T-helper 1 cell treated with Interleukin-12 subunit alpha and Interleukin-12 subunit beta and Interleukin-4 antibody, amounts not matched to agents 30 μg/mL and 1 μg/mL, for 36 hours (primary cell): ENCODE results near the gene FGA.
A peak's percentile ranks its signal among the peaks of the same experiment; 100 is the strongest.

Experiments used
- H3K27ac Mint-ChIP-seq: one replicate; pipeline ENCODE4 v1.8.0; 2021; ENCODE audit warnings: mild to moderate bottlenecking, mixed read lengths
- H3K27me3 Mint-ChIP-seq: one replicate; pipeline ENCODE4 v1.8.0; 2021; ENCODE audit warnings: low read depth, mixed read lengths
- H3K36me3 Mint-ChIP-seq: one replicate; pipeline ENCODE4 v1.8.0; 2021; ENCODE audit warnings: low read depth, mixed read lengths
- H3K4me1 Mint-ChIP-seq: one replicate; pipeline ENCODE4 v1.8.0; 2021; ENCODE audit warnings: low read depth, mixed read lengths
- H3K4me3 Mint-ChIP-seq: one replicate; pipeline ENCODE4 v1.8.0; 2021; ENCODE audit warnings: mild to moderate bottlenecking, moderate library complexity, mixed read lengths
- H3K9me3 Mint-ChIP-seq: one replicate; pipeline ENCODE4 v1.8.0; 2021; ENCODE audit warnings: mixed read lengths

Gene FGA

DNA sequence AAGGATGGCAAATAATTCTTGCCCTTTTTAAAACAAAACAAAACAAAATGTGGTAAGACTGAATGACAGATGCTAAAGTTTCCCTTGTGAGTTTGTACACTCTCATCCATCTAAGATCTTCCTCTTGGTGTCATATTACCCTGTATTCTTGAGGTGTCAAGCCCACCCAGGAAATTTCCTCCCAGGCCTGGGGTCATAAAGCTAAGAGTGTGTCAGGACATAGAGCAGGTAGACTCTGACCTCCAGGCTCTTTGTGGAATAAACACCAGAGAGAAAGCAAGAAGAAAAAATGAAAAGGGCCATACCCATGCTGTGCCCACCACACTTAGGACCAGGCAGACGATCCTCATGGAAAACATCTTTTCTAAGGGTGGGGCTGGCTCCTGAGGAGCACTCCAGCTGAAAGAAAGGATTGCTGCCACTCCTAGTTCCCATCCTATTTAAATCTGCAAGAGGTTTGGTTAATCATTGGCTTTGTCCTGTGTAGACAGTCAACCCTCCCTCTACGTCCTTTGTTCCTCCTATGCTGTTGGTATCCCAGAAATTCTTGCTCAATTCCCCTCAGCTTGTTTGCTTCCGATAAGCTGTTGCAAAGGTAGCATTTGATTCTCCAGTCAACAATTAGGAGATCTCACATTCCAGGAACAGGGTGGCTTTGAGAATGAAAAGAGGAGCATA, at the start of gene FGA:
FGA (minus strand) TSS at position 414 of the 678 bp plus-strand sequence; CDS start at position 359, 55 bp downstream.
- Mint-ChIP-seq H3K4me3 (no peak within 1 kb of the TSS), H3K4me1 (no peaks in the 10 kb centered on the region), H3K9me3 (no peaks in the 10 kb centered on the region), H3K36me3 (no peaks in the 10 kb centered on the region), H3K27ac (no peak within 1 kb of the TSS), H3K27me3 (peaks cover 4% of the 10 kb centered on the region)

DNA sequence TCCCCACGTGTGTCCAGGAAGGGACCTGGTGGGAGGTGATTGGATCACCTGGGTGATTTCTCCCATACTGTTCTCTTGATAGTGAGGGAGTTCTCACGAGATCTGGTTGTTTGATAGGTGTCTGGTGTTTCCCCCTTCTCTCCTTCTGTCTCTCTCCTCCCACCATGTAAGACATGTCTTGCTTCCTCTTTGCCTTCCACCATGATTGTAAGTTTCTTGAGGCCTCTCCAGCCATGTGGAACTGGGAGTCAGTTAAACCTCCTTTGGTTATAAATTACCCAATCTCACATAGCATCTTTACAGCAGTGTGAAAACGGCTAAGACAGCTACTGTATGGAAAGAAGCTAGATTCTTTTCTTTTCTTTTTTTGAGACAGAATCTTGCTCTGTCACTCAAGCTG, 43.5 kb upstream of the FGA start:
- H3K27me3 Mint-ChIP-seq: peaks cover 12% of the 10 kb centered on the region

GRCh38 chr4:154631828-154632227, 41.3 kb upstream of the FGA start:
- H3K27me3 Mint-ChIP-seq: peaks cover 9% of the 10 kb centered on the region
- H3K27ac Mint-ChIP-seq: no peak overlapping the region
- no peaks in the 10 kb centered on the region for H3K9me3 Mint-ChIP-seq
- no peaks in the 10 kb centered on the region for H3K4me1 Mint-ChIP-seq
- H3K36me3 Mint-ChIP-seq: no peaks in the 10 kb centered on the region
- H3K4me3 Mint-ChIP-seq: no peak overlapping the region

More for the DNA sequence above, 43.5 kb upstream of the FGA start:
- Mint-ChIP-seq H3K27ac (no peak overlapping the region), H3K4me1 (no peaks in the 10 kb centered on the region), H3K4me3 (no peak overlapping the region), H3K36me3 (no peaks in the 10 kb centered on the region), H3K9me3 (no peaks in the 10 kb centered on the region)

DNA sequence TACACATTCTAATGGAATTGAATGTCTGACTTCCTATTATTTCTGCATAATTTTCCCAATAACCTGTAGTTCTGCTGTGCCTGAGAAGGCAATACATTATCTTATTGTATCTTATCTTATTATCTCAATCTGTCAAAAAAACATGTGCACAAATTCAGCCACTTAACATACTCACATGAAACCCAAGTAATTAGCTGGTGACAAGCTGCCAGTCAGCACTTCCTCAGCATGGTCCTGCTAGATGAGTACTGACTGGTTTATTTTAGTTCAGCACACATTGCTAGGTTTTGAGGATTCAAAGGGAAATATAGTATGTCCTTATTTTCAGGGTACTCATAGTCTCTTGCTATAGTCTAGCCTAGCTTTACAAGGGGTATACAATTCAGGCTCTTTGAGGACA, 39.8 kb upstream of the FGA start:
- Mint-ChIP-seq H3K9me3 (no peaks in the 10 kb centered on the region), H3K4me1 (peaks cover 4% of the 10 kb centered on the region), H3K36me3 (no peaks in the 10 kb centered on the region), H3K27me3 (peaks cover 16% of the 10 kb centered on the region), H3K4me3 (no peak overlapping the region), H3K27ac (no peak overlapping the region)

GRCh38 chr4:154626793-154627484, 36.4 kb upstream of the FGA start:
- no peak overlapping the region for H3K4me3 Mint-ChIP-seq

GRCh38 chr4:154625971-154626370, 35.4 kb upstream of the FGA start:
- Mint-ChIP-seq H3K9me3 (no peaks in the 10 kb centered on the region), H3K36me3 (no peaks in the 10 kb centered on the region), H3K27me3 (peaks cover 18% of the 10 kb centered on the region), H3K4me3 (peak overlapping the region; percentile 23), H3K4me1 (peaks cover 4% of the 10 kb centered on the region), H3K27ac (no peak overlapping the region)

More at GRCh38 chr4:154626793-154627484, 36.4 kb upstream of the FGA start:
- Mint-ChIP-seq H3K27me3 (peaks cover 21% of the 10 kb centered on the region), H3K4me1 (peaks cover 4% of the 10 kb centered on the region), H3K9me3 (no peaks in the 10 kb centered on the region), H3K27ac (no peak overlapping the region), H3K36me3 (no peaks in the 10 kb centered on the region)

DNA sequence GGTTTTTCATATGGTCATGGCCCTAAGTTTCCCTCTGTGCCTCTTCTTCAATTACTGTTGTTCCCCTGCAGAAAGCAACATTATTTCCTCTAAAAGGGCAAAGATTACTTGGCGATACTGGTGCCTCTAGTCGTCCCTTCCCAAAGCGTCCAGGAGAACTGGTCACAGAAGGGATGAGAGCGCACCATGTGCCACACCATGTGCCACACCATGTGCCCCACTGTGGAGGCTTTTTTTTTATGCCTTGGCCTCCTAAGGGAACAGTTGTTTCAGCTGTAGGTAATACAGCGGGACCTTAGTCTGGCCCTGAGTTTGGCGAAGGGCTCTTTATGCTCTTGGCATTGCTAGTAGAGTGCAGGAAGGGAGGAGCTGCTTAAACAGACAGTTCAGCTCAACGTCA, 33.5 kb upstream of the FGA start:
- peaks cover 26% of the 10 kb centered on the region for H3K27me3 Mint-ChIP-seq
- H3K4me1 Mint-ChIP-seq: peaks cover 4% of the 10 kb centered on the region
- H3K9me3 Mint-ChIP-seq: no peaks in the 10 kb centered on the region
- no peak overlapping the region for H3K27ac Mint-ChIP-seq
- no peak overlapping the region for H3K4me3 Mint-ChIP-seq
- H3K36me3 Mint-ChIP-seq: no peaks in the 10 kb centered on the region

DNA sequence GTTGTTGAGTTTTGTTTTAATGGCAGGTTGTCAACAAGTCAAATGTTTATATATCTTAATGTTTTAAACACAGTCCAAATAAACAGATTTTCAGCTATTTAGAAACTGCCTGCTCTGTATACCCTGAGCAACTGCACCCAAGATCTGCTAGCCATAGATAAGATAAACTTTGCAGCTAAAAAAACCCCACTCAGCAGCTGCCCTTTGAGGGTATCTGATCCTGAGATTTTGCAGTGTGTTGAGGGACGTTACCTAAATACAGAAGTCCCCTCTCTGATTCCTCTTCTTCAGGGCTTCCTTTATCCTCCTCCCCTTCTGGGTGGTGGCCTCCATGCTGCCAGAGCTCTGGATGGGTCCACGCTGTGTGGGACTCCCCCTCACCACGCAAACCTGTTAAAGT, 32.9 kb upstream of the FGA start:
- H3K27ac Mint-ChIP-seq: no peak overlapping the region
- no peaks in the 10 kb centered on the region for H3K36me3 Mint-ChIP-seq
- H3K27me3 Mint-ChIP-seq: peaks cover 26% of the 10 kb centered on the region
- no peaks in the 10 kb centered on the region for H3K9me3 Mint-ChIP-seq
- H3K4me1 Mint-ChIP-seq: peaks cover 7% of the 10 kb centered on the region
- H3K4me3 Mint-ChIP-seq: no peak overlapping the region

DNA sequence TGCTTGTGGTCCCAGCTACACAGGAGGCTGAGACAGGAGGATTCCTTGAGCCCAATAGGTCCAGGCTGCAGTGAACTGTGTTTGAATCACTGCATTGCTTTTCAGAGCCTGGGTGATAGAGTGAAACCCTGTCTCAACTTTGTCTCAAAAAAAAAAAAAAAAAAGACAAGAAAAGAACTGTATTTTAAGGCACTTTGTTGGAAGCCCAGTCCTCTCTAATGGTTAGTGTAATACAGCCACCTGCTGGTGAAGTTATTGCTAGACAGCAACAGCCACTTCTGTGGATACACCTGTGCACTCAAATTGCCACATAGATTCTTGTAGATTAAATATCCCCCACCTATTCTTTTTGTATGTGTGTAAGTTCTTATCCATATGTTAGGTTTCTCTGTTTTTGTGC, 32.1 kb upstream of the FGA start:
- no peaks in the 10 kb centered on the region for H3K36me3 Mint-ChIP-seq
- H3K4me3 Mint-ChIP-seq: no peak overlapping the region
- H3K27ac Mint-ChIP-seq: no peak overlapping the region
- H3K9me3 Mint-ChIP-seq: no peaks in the 10 kb centered on the region
- H3K27me3 Mint-ChIP-seq: peaks cover 26% of the 10 kb centered on the region
- peaks cover 7% of the 10 kb centered on the region for H3K4me1 Mint-ChIP-seq

GRCh38 chr4:154620111-154620510, 29.6 kb upstream of the FGA start:
- no peak overlapping the region for H3K4me3 Mint-ChIP-seq
- peaks cover 5% of the 10 kb centered on the region for H3K9me3 Mint-ChIP-seq
- peaks cover 3% of the 10 kb centered on the region for H3K36me3 Mint-ChIP-seq
- no peak overlapping the region for H3K27ac Mint-ChIP-seq
- H3K4me1 Mint-ChIP-seq: peaks cover 11% of the 10 kb centered on the region
- peaks cover 19% of the 10 kb centered on the region for H3K27me3 Mint-ChIP-seq

GRCh38 chr4:154618708-154619315, 28.3 kb upstream of the FGA start:
- peaks cover 5% of the 10 kb centered on the region for H3K9me3 Mint-ChIP-seq
- no peak overlapping the region for H3K27ac Mint-ChIP-seq
- peaks cover 3% of the 10 kb centered on the region for H3K36me3 Mint-ChIP-seq
- no peak overlapping the region for H3K4me3 Mint-ChIP-seq
- peaks cover 11% of the 10 kb centered on the region for H3K4me1 Mint-ChIP-seq
- peaks cover 21% of the 10 kb centered on the region for H3K27me3 Mint-ChIP-seq

- Mint-ChIP-seq H3K27me3 (peaks cover 17% of the 10 kb centered on the region), H3K4me3 (no peak overlapping the region)
These were observed 27.3 kb upstream of the FGA start for GRCh38 chr4:154617820-154618317.

GRCh38 chr4:154616731-154617130, 26.2 kb upstream of the FGA start:
- peaks cover 19% of the 10 kb centered on the region for H3K27me3 Mint-ChIP-seq
- H3K36me3 Mint-ChIP-seq: peaks cover 3% of the 10 kb centered on the region
- H3K27ac Mint-ChIP-seq: peak overlapping the region; percentile 58
- peaks cover 11% of the 10 kb centered on the region for H3K4me1 Mint-ChIP-seq
- peaks cover 5% of the 10 kb centered on the region for H3K9me3 Mint-ChIP-seq
- no peak overlapping the region for H3K4me3 Mint-ChIP-seq

More at GRCh38 chr4:154617820-154618317, 27.3 kb upstream of the FGA start:
- no peak overlapping the region for H3K27ac Mint-ChIP-seq
- H3K36me3 Mint-ChIP-seq: peaks cover 3% of the 10 kb centered on the region
- peaks cover 5% of the 10 kb centered on the region for H3K9me3 Mint-ChIP-seq
- peaks cover 11% of the 10 kb centered on the region for H3K4me1 Mint-ChIP-seq

DNA sequence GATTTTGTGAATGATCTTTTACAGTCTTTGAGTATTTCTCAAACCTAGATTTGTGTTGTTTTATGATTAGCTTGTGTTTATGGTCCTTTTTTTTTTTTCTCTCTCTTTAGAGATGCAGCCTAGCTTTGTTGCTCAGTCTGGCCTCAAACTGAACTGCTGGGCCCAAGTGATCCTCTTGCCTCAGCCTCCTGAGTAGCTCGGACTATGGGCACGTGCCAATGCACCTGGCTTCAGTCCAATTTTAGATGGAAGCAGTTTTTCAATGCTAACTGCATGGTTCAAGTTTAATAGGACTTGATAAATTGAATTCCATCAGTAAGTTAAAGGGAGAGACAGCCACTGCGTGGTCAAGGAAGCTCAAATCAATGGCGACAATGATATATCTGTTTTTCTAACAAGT, 25.7 kb upstream of the FGA start:
- Mint-ChIP-seq H3K27ac (no peak overlapping the region), H3K27me3 (peaks cover 23% of the 10 kb centered on the region), H3K4me3 (no peak overlapping the region), H3K9me3 (peaks cover 5% of the 10 kb centered on the region), H3K36me3 (peaks cover 3% of the 10 kb centered on the region), H3K4me1 (peaks cover 11% of the 10 kb centered on the region)

DNA sequence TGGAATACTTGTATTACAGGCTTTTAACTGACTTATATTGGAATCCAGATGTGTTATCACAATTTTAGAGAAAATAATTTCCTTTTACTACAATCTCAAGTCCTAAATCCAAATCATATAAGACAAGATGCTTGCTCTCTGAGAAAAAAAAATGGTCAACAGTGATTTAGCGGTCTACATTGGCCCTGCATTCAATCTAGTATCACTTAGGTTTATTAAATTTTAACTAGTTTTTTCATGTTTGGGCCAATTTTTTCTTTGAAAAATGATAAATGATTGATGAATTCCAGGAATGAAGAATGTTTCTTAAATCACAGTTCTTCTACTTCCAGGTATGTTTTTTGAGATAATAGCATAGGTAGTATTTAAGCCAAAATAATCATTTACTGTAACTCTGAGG, 24.7 kb upstream of the FGA start:
- Mint-ChIP-seq H3K4me1 (peaks cover 11% of the 10 kb centered on the region), H3K27me3 (peaks cover 25% of the 10 kb centered on the region)

More for the DNA sequence above, 24.7 kb upstream of the FGA start:
- no peak overlapping the region for H3K4me3 Mint-ChIP-seq
- peaks cover 3% of the 10 kb centered on the region for H3K36me3 Mint-ChIP-seq
- peaks cover 5% of the 10 kb centered on the region for H3K9me3 Mint-ChIP-seq
- no peak overlapping the region for H3K27ac Mint-ChIP-seq
